Lower leg skin (tissue), 4 donors: ENCODE results near the gene UBN1. TPM values are rescaled to one million over a fixed set of nuclear protein-coding genes. Genes with fewer than 3 reads are reported as not detected.

Experiments used
- DNase-seq, 2 donors: peaks; one replicate each; pipeline ENCODE4 v3.0.0-alpha.2; 2019; ENCODE audit warnings: low spot score in 2 of 2
- H3K4me3 ChIP-seq: fragments of 200-600 bp; sonication (generic); 2 replicates; pipeline ENCODE4 v1.5.1; 2017; ENCODE audit warnings: mild to moderate bottlenecking, low read depth; ENCODE audit not compliant: poor library complexity, severe bottlenecking
- POLR2A ChIP-seq, 2 donors: fragments of 450-650 bp; IDR thresholded peaks; one replicate each; pipeline ENCODE4 v1.6.1; 2016 to 2017; ENCODE audit warnings: antibody characterized with exemption in 2 of 2, mild to moderate bottlenecking in 1 of 2, moderate library complexity in 1 of 2
- WGBS, 2 donors: methylation state at CpG; one replicate each; pipeline ENCODE4 v1.1.5; 2018; 5-methylcytosine and 5-hydroxymethylcytosine counted together
- intact Hi-C: fragments of 100-400 bp; cut with DNase I; formaldehyde crosslinking; loops from one replicate; pipeline ENCODE4 v1.15.0; 2023; ENCODE audit warnings: low total_unique reads
- total RNA-seq, 4 donors: library from RNA; depleted of rRNA; stranded (reverse); fragments of >200 nt; gene quantifications; one replicate each; pipeline ENCODE4 v1.1.0, GENCODE V29; 2016
- TF ChIP-seq, protein P1 (sequence below), 3 donors: fragments of 450-650 bp; IDR thresholded peaks; one replicate each; pipeline ENCODE4 v1.5.1; 2016; ENCODE audit warnings: antibody characterized with exemption in 3 of 3, mild to moderate bottlenecking in 3 of 3, moderate library complexity in 2 of 3

Gene UBN1
- total RNA-seq, 4 donors from 2014 or later, result 20.7 to 38.3 (median 27.9) TPM

DNA sequence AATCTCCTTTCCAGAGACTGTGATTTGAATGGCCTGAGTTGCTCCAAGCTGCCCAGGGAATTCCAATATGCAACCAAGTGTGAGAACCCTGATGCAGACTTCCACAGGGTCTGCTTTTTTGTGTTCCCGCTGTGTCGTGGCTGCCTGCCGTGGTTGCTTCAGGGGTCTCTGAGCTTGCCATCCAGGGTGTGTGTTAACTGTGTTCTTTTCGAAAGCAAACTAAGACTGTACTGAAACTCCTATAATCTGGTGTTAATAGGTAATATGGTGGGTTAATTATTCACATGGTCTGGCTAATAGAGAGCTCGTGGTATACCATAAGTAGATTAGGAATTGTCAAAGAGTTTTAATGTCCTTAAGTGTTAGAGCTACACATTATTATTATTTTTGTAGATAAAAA lies 20.7 kb downstream of the UBN1 start:
- intact Hi-C loops, result no loop called here
- 94 to 95% methylated on average over 5 of the region's 5 CpGs for WGBS, 2 donors
- peak in 1 of 2 donors; percentile 32 for DNase-seq
- no peak overlapping the region for H3K4me3 ChIP-seq
- no peak for TF ChIP-seq POLR2A (IDR thresholded peaks at IDR 0.05)
- TF ChIP-seq, protein P1, sequence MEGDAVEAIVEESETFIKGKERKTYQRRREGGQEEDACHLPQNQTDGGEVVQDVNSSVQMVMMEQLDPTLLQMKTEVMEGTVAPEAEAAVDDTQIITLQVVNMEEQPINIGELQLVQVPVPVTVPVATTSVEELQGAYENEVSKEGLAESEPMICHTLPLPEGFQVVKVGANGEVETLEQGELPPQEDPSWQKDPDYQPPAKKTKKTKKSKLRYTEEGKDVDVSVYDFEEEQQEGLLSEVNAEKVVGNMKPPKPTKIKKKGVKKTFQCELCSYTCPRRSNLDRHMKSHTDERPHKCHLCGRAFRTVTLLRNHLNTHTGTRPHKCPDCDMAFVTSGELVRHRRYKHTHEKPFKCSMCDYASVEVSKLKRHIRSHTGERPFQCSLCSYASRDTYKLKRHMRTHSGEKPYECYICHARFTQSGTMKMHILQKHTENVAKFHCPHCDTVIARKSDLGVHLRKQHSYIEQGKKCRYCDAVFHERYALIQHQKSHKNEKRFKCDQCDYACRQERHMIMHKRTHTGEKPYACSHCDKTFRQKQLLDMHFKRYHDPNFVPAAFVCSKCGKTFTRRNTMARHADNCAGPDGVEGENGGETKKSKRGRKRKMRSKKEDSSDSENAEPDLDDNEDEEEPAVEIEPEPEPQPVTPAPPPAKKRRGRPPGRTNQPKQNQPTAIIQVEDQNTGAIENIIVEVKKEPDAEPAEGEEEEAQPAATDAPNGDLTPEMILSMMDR (IDR thresholded peaks at IDR 0.05), result no peak

DNA sequence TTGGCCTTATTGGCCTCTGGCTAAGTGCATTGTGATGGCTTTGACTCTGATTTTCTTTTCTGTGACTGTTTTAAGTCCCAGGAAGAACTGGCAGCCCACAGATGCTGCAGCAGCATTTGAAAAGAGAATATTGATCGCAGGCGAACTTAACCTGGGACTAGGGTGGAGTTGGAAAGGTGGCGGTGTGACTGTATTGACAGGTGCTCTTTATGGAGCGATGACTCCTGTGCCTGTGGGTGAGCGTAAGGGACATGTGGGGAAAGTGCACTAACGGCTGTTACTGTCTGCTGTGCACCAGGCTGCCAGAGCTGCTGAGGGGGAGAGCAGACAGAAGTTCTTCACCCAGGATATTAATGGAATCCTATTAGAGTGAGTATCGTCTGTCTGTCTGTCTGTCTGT lies 21.3 kb downstream of the UBN1 start:
- intact Hi-C loops, result no loop called here
- 90 to 94% methylated on average over 7 of the region's 7 CpGs for WGBS, 2 donors
- no peak overlapping the region for H3K4me3 ChIP-seq
- TF ChIP-seq, protein P1 (IDR thresholded peaks at IDR 0.05), result no peak
- peak in 1 of 2 donors; percentile 23 for DNase-seq

GRCh38 chr16:4869147-4869805 lies 22.0 kb downstream of the UBN1 start:
- intact Hi-C loops, result no loop called here
- no peak for TF ChIP-seq POLR2A (IDR thresholded peaks at IDR 0.05)
- TF ChIP-seq, protein P1 (IDR thresholded peaks at IDR 0.05), result no peak
- DNase-seq, result peak in 1 of 2 donors; percentile 59
- 44 to 57% methylated on average over 13 of the region's 13 CpGs for WGBS, 2 donors
- no peak overlapping the region for H3K4me3 ChIP-seq

- 78 to 86% methylated on average over 21 of the region's 21 CpGs for WGBS, 2 donors
- no peak overlapping the region for H3K4me3 ChIP-seq
- intact Hi-C loops, result no loop called here
- TF ChIP-seq, protein P1 (IDR thresholded peaks at IDR 0.05), result no peak
- TF ChIP-seq POLR2A (IDR thresholded peaks at IDR 0.05), result no peak
- peak in 1 of 2 donors; percentile 80 for DNase-seq
These were observed 22.9 kb downstream of the UBN1 start for GRCh38 chr16:4870138-4870671.

GRCh38 chr16:4871071-4871470 lies 23.8 kb downstream of the UBN1 start:
- 59 to 74% methylated on average over 4 of the region's 4 CpGs for WGBS, 2 donors
- no peak overlapping the region for H3K4me3 ChIP-seq
- DNase-seq, result peak in 1 of 2 donors; percentile 71
- TF ChIP-seq POLR2A (IDR thresholded peaks at IDR 0.05), result no peak
- TF ChIP-seq, protein P1 (IDR thresholded peaks at IDR 0.05), result no peak
- intact Hi-C loops, result no loop called here
